ENCODE results near the gene CEACAM1. TPM values are rescaled to one million over a fixed set of nuclear protein-coding genes. Genes with fewer than 3 reads are reported as not detected.

The CEACAM1 gene
- polyA plus RNA-seq, 1 donor from 2014 or later = 0.12 TPM

GRCh38 chr19:42521346-42522030, 6.8 kb downstream of the CEACAM1 start:
- no peak overlapping the region for H3K9ac ChIP-seq (ENCODE audit: low read length)
- no peaks in the 10 kb centered on the region for H3K79me2 ChIP-seq (replicated peaks; ENCODE audit: insufficient read depth, low read length)
- TF ChIP-seq REST (IDR thresholded peaks at IDR 0.05; ENCODE audit: borderline replicate concordance) (no peak), RAD21 (conservative IDR thresholded peaks at IDR 0.05) (no peak), POLR2AphosphoS5 (IDR thresholded peaks at IDR 0.05) (no peak), EZH2 (IDR thresholded peaks at IDR 0.05; ENCODE audit: borderline replicate concordance, insufficient read depth, low read length, poor library complexity, severe bottlenecking) (no peak), TAF1 (IDR thresholded peaks at IDR 0.05; ENCODE audit: low read depth) (no peak), CTCF (IDR thresholded peaks at IDR 0.05; ENCODE audit: poor library complexity, severe bottlenecking) (no peak), EP300 (conservative IDR thresholded peaks at IDR 0.05; ENCODE audit: poor library complexity, severe bottlenecking) (no peak)
- H3K27me3 ChIP-seq (ENCODE audit: insufficient read depth, low read depth, low read length) = no peaks in the 10 kb centered on the region
- H3K4me2 ChIP-seq (ENCODE audit: low read length) = no peak overlapping the region
- no peak overlapping the region for H3K4me3 ChIP-seq (ENCODE audit: low read length)
- H3K27ac ChIP-seq (ENCODE audit: low read length) = no peak overlapping the region
- no peaks in the 10 kb centered on the region for H3F3A ChIP-seq (ENCODE audit: insufficient read depth, low read length, poor library complexity, severe bottlenecking)
- H3K36me3 ChIP-seq (ENCODE audit: insufficient read depth, low read length) = no peaks in the 10 kb centered on the region
- H3K9me3 ChIP-seq (ENCODE audit: low read length) = no peaks in the 10 kb centered on the region
- no peak overlapping the region for H2AFZ ChIP-seq (ENCODE audit: low read depth, low read length)
- no peaks in the 10 kb centered on the region for H3K9me2 ChIP-seq (ENCODE audit: insufficient read depth, low read length)
- no peaks in the 10 kb centered on the region for H4K20me1 ChIP-seq (ENCODE audit: insufficient read depth)

GRCh38 chr19:42519108-42519507, 9.2 kb downstream of the CEACAM1 start:
- Histone ChIP-seq H3K36me3 (ENCODE audit: insufficient read depth, low read length) (no peaks in the 10 kb centered on the region), H3K9ac (ENCODE audit: low read length) (no peak overlapping the region), H3K27ac (ENCODE audit: low read length) (no peak overlapping the region), H3K4me2 (ENCODE audit: low read length) (no peak overlapping the region), H3F3A (ENCODE audit: insufficient read depth, low read length, poor library complexity, severe bottlenecking) (no peaks in the 10 kb centered on the region), H2AFZ (ENCODE audit: low read depth, low read length) (no peak overlapping the region), H3K79me2 (replicated peaks; ENCODE audit: insufficient read depth, low read length) (no peaks in the 10 kb centered on the region), H3K9me2 (ENCODE audit: insufficient read depth, low read length) (no peaks in the 10 kb centered on the region), H3K9me3 (ENCODE audit: low read length) (no peaks in the 10 kb centered on the region), H3K4me3 (ENCODE audit: low read length) (no peak overlapping the region), H3K27me3 (ENCODE audit: insufficient read depth, low read depth, low read length) (no peaks in the 10 kb centered on the region), H4K20me1 (ENCODE audit: insufficient read depth) (no peaks in the 10 kb centered on the region)
- no peak for TF ChIP-seq RAD21 (conservative IDR thresholded peaks at IDR 0.05)
- TF ChIP-seq SMC3 (conservative IDR thresholded peaks at IDR 0.05; ENCODE audit: poor library complexity) = no peak
- TF ChIP-seq EZH2 (IDR thresholded peaks at IDR 0.05; ENCODE audit: borderline replicate concordance, insufficient read depth, low read length, poor library complexity, severe bottlenecking) = no peak
- TF ChIP-seq CTCF (IDR thresholded peaks at IDR 0.05; ENCODE audit: poor library complexity, severe bottlenecking) = no peak
- TF ChIP-seq MXI1 (conservative IDR thresholded peaks at IDR 0.05; ENCODE audit: poor library complexity, severe bottlenecking) = no peak
- no peak for TF ChIP-seq EP300 (conservative IDR thresholded peaks at IDR 0.05; ENCODE audit: poor library complexity, severe bottlenecking)
- TF ChIP-seq POLR2AphosphoS5 (IDR thresholded peaks at IDR 0.05) = no peak
- no peak for TF ChIP-seq TAF1 (IDR thresholded peaks at IDR 0.05; ENCODE audit: low read depth)
- TF ChIP-seq REST (IDR thresholded peaks at IDR 0.05; ENCODE audit: borderline replicate concordance) = no peak
